ENCODE data around the gene SH3PXD2B.
"Not testable (repeated sequence)": the region's sequence is repeated elsewhere in the genome, so short reads cannot be mapped to it uniquely, and the experiment has no call there.

Gene SH3PXD2B

GRCh38 chr5:172415362-172416275 lies 38.7 kb downstream of the SH3PXD2B start:
- no peak for FAIRE-seq

- FAIRE-seq = no peak
Observed at GRCh38 chr5:172414531-172415361, 39.6 kb downstream of the SH3PXD2B start.

GRCh38 chr5:172413601-172414171 lies 40.6 kb downstream of the SH3PXD2B start:
- no peak for FAIRE-seq

- no peak for FAIRE-seq
Observed at GRCh38 chr5:172412724-172413286, 41.5 kb downstream of the SH3PXD2B start.

GRCh38 chr5:172411484-172412072 lies 42.7 kb downstream of the SH3PXD2B start:
- no peak for FAIRE-seq

- FAIRE-seq = no peak
Observed at GRCh38 chr5:172410662-172411483, 43.5 kb downstream of the SH3PXD2B start.

- no peak for FAIRE-seq
Observed at GRCh38 chr5:172410160-172410559, 44.2 kb downstream of the SH3PXD2B start.

GRCh38 chr5:172409477-172409876 lies 44.8 kb downstream of the SH3PXD2B start:
- not testable (repeated sequence) for FAIRE-seq

GRCh38 chr5:172407822-172408221 lies 46.5 kb downstream of the SH3PXD2B start:
- no peak for FAIRE-seq

GRCh38 chr5:172407241-172407691 lies 47.1 kb downstream of the SH3PXD2B start:
- FAIRE-seq = no peak

GRCh38 chr5:172405226-172406107 lies 48.9 kb downstream of the SH3PXD2B start:
- FAIRE-seq = no peak

- no peak for FAIRE-seq
Observed at GRCh38 chr5:172404746-172405145, 49.6 kb downstream of the SH3PXD2B start.

GRCh38 chr5:172403817-172404216 lies 50.5 kb downstream of the SH3PXD2B start:
- FAIRE-seq = no peak

- no peak for FAIRE-seq
Observed at GRCh38 chr5:172403189-172403796, 51.0 kb downstream of the SH3PXD2B start.

GRCh38 chr5:172402531-172403188 lies 51.7 kb downstream of the SH3PXD2B start:
- no peak for FAIRE-seq

GRCh38 chr5:172402031-172402430 lies 52.3 kb downstream of the SH3PXD2B start:
- not testable (repeated sequence) for FAIRE-seq

GRCh38 chr5:172399826-172400225 lies 54.5 kb downstream of the SH3PXD2B start:
- no peak for FAIRE-seq

- no peak for FAIRE-seq
Observed at GRCh38 chr5:172399336-172399735, 55.0 kb downstream of the SH3PXD2B start.

GRCh38 chr5:172398645-172399044 lies 55.7 kb downstream of the SH3PXD2B start:
- FAIRE-seq = not testable (repeated sequence)

Measured in islet of Langerhans (tissue), 1 donor.